ENCODE results near the gene LYRM9.
A peak's percentile ranks its signal among the peaks of the same experiment; 100 is the strongest.
"Not testable (repeated sequence)": the region's sequence is repeated elsewhere in the genome, so short reads cannot be mapped to it uniquely, and the experiment has no call there.

The LYRM9 gene

DNA sequence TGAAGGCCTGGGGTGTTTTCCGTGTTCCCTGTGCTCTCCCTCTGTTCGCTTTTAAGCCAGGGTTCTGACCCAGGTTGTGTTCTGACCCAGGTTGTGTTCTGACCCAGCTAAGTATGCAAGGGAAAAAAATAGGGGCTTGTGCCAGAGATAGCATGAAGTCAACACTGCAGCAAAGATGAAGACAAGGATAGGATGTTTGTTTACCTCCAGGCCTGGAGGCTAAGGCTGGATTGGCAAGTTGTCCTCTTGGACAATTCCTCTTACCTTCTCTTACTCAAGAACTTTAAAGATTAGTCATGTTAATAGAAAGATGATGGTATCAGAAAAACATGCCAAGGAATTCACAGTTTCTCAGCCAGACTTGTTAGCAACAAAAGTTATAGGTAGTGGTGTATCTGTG is 19.4 kb downstream of the LYRM9 start:
- DNase-seq (ENCODE audit: low read depth in 3 of 3), result no peak

DNA sequence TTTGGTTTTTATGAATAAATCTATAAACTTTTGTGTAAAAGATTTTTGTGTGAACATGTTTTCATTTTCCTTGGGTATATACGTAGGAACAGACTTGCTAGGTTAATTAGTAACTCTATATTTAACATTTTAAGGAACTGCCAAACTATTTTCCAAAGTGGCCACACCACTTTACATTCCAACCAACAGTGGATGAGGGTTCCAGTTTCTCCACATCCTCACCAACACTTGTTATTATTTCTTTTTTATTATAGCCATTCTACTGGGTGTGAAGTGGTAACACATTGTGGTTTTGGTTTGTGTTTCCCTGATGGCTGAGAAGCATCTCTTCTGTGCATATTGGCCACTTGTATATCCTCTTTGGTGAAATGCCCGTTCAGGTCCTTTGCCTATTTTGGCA is 20.0 kb downstream of the LYRM9 start:
- DNase-seq (ENCODE audit: low read depth in 3 of 3), result no peak

DNA sequence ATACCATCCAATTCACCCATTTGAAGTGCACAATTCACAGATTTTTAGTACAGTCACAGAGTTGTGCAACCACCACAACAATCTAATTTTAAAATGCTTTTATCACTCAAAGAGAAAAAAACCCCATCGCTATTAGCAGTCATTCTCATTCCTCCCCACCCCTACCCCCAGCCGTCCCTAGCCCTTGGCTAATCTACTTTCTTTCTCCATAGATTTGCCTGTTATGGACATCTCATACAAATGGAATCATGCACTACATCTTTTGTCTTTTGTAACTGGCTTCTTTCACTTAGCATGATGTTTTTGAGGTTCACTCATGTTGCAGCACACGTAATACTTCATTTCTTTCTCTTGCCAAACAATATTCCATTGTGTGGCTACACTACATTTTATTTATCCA is 20.4 kb downstream of the LYRM9 start:
- no peak for DNase-seq (ENCODE audit: low read depth in 3 of 3)

DNA sequence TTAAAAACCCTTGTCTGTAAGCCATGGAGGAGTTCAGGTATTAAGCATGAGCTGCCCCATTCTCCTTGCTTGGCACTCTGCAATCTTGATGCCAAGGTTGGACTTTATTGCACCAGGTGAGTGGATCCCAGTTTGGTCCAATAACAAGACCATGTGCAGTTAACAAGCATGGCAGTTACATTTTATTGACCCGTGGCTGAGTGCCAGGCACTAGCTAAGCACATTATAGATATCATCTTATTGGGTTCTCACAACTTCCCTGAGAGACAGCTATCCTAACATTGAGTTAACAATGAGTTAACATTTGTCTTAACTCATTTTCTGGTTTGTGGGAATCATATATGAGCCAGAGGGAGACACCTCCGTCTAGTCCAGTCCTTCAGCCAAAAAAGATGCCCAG is 21.8 kb downstream of the LYRM9 start:
- no peak for DNase-seq (ENCODE audit: low read depth in 3 of 3)

DNA sequence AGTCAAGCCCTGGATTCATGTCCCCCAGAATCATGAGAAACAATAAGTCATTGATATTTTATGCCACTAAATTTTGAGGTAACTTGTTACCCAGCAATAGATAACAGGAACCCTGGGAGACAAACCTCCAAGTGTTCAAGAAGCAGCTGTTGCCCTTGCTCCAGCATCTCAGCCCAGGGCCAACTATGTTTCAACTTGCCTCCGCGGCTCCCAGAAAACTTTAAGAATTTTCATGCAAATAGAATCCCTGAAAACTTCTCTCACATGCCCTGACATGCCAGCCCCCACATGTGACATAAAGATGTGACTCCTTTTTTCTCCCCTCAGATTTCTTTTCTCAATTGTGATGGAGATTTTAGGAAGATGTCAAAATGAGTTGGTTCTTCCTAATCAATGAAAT is 22.8 kb downstream of the LYRM9 start:
- DNase-seq (ENCODE audit: low read depth in 3 of 3), result no peak

DNA sequence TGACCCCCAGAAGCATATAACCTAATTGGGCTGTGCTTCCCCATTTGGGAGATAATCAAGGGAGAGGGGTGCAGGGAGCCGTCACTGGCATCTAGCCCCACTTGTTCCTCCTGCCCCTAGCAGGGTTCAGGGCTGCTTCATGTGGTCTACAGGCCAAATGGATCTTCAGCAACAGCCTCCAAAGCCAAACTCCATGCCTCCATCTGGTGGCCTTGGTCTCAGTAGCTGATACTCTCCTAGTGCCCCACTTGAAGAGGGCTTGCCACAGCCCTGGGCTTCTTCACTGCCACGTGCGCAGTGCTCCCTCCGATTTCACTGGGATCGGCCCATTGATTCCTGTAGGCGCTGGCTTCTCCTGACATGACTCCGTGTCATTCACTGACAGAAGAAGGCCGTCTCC is 24.6 kb downstream of the LYRM9 start:
- DNase-seq (ENCODE audit: low read depth in 3 of 3), result no peak

DNA sequence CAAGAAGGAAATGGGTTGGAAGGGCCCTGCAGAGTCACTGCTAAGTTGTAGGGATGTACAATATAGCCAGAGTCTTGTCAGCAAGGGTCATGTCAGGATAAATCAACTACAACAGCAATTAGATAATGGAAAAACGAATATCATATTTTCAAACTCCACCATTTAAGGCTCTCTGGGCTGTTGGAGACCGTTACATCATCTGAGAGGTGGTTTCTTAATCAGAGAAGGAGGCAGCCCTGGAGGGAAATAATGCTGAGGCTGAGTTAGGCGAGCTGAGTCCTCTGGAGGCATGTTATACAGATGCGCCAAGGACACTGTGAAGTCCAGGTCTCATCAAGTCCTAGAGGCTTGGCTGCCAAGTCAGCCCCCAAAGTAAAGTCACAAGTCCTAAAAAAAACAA is 30.3 kb downstream of the LYRM9 start:
- DNase-seq (ENCODE audit: low read depth in 3 of 3), result no peak

DNA sequence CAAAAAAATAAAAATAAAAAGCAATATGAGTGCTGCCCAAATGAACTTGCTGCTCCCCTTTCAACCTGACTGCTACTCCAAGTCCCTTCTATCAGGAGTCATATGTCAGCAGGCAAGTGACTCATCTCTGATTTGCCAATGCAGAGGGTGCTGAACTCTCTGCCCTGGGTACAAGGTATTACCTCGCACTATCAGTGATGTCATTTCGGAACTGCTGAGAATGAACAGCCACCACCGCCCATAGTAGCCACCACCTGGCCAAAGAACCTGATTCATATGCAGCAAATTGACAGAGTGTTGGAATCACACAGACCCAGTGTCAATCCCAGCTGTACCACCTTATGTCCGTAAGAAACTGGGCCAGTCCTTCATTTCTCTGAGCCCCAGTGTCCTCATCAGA is 31.2 kb downstream of the LYRM9 start:
- no peak for DNase-seq (ENCODE audit: low read depth in 3 of 3)

DNA sequence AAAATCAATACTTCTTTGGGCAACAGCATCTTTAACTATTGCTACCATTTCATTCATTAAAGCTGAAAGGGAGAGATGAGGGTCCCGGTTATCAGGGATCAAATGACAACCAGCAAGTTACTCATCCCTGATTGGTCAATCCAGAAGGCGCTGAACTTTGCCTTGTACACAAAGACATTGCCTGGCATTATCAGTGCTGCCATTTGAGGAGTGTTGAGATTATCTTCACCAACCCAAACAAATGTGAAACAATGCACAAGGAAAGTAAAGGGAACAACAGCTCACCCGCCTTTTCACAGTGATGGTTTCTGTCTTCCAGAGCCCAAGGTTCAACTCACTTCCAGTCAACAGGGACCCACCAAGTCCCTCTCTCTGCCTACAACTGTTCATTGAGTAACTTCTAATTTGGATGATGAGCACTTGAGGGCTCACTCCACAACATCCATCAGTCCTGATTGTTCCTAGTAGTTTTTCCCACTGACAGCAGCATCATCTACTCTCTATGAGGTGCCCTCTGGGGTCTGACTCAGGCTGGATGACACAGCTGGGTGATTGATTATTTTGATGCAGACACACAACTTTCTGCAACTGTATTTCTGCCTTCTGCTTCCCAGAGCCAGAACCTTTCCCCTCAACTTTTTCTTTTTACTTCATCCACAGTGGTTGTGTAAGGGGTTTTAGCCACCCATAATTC is 32.0 kb downstream of the LYRM9 start:
- DNase-seq (ENCODE audit: low read depth in 3 of 3), result no peak

DNA sequence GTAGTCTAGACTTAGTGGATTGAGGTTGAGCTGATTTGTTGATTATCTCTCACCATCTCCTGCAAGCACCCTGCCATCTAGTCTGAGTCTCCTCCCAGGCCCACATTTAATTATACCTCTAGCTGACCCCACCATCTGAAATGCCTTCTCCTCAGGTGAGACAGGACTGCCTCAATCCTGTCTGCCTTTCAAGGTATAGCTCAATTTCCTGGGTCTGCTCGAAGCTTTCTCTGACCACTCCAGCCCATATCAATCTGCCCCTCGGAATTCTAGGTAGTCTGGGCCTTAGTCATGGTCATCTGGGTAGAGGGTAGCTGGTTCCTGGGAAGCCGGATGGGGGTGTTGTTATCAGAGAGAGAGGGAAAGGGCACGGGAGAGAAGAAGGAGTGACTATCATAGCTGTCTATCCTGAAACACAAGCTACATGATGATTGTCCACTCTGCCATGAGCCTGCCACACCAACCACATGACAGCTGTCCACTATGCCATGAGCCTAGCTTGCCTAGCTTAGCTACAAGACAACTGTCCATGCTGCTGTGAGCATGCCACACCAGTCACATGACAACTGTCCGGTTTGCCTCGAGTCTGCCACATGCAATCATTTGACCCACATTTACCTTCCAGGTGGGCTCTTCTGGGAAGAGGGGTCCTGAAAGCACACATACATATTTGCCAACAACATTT is 34.4 kb downstream of the LYRM9 start:
- DNase-seq (ENCODE audit: low read depth in 3 of 3), result no peak

DNA sequence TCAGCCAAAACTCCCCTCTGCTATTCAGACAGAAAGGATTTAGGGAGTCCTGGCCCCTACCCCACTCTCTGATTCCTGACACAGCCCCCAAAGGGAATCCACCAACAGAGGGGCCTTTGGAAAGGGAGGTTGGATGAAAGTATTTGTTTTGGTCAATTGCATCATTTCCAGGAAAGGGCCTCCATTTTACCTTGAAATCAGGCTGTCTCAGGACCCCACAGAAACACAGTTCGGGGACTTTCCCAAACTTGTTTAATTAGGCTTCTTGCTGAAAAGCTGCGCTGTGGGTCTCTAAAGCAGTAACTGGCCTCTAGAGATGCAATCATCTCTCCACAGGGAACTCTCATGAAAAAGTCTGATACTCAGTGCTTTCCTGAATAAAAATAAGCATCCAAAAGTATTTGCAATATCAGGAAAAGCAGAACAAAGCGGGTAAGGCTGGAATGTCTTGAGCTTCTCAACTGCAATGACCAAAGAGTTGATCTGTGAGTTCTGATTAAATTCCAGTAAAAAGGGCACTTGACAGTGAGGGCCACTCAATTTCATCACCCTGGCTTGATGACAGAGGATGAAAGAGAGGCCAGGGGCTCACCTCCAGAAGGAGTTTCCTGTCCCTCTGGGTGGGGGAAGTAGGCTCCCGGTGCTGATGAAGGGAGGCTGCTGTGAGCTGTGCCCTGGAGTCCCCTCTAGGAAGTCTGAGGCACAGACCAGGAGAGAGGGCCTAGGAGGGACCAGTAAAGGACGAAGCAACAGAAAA is 36.3 kb downstream of the LYRM9 start:
- no peak for DNase-seq (ENCODE audit: low read depth in 3 of 3)

DNA sequence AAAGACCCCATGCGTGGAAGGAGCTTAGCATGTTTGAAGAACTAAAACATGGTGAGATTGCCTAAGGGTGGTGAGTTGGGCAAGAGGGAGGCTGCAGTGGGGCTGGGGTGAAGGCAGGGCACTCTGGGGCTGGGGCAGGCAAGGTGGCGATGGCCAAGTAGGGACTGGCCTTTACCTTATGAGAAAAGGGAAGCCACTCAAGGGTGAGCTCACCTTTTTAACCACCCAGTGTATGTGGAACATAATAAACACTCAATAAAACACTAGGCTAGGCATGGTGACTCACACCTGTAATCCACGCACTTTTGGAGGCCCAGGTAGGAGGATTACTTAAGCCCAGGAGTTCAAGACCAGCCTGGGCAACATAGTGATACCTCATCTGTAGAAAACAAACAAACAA is 37.7 kb downstream of the LYRM9 start:
- no peak for DNase-seq (ENCODE audit: low read depth in 3 of 3)

DNA sequence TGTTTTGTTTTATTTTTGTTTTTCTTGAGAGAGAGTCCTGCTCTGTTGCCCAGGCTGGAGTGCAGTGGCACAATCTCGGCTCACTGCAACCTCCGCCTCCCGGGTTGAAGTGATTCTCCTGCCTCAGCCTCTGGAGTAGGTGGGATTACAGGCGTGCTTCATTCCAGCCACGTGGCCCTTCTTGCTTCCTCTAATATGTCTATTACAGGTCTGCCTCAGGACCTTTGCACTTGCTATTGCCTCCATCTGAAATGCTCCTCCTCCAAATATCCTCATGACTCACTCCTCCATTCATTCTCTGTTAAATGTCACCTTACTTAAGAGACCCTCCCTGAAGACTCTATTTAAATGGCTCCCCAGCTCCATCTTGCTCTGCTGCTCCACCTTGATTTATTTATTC is 39.0 kb downstream of the LYRM9 start:
- no peak for DNase-seq (ENCODE audit: low read depth in 3 of 3)

DNA sequence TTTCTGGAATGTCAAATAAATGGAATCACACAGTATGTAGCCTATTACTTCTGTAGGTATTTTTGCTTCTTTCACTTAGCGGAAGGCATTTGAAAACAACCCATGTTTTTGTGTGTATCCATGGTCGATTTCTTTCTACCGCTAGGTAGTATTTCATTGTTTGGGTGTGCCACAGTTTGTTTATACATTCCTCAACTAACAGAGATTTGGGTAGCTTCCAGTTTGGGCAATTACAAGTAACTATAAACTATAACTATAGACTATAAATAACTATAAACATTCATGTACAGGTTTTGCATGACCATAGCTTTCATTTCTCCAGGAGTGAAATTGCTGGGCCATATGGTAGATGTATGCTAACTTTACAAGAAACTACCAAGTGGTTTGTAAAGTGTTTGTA is 40.1 kb downstream of the LYRM9 start:
- DNase-seq (ENCODE audit: low read depth in 3 of 3), result no peak

DNA sequence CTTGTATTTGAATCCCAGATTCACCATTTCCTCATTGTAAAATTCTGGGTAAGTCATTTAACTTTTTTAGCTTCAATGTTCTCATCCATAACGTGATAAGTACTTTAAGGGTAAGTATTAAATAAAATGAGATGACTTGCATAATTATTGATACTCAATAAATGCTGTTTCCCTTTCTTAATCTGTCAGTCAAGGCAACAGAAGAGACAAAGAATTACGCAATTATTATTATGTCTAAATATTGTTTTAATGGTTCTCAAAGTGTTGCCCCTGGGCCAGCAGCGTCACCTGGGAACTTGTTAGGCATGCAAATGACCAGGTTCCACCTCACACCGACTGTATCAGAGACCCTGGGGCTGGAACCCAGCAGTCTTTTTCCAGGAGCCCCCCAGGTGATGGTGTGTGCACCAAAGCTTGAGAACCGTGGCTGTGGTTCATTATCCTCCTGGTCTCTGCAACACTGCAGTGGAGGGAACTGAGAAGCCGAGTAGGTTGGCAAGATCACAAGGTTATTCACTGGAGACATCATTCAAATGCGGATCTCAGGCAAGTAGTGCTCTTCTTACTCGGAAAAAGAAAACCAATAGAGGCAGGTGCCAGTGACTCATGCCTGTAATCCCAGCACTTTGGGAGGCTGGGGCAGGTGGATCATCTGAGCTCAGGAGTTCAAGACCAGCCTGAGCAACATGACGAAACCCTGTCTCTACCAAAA is 43.5 kb downstream of the LYRM9 start:
- no peak for DNase-seq (ENCODE audit: low read depth in 3 of 3)

DNA sequence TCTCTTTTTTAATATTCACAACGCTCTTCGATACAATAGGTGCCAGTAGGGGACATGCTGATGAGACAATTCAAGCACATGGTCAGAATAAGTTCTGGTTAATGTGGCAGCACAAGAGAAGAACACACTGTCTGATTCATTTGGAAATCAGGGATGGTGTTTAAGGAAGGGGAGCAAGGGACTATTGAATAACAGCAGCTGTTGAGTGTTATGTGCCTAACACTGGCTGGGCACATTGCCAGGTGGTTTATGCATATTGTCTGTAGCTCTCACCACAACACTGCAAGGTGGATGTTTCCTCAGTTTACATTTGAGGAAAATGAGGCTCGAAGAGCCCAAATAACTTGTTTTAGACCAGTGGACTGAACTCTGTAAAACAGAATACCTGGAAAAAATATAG is 44.2 kb downstream of the LYRM9 start:
- no peak for DNase-seq (ENCODE audit: low read depth in 3 of 3)

DNA sequence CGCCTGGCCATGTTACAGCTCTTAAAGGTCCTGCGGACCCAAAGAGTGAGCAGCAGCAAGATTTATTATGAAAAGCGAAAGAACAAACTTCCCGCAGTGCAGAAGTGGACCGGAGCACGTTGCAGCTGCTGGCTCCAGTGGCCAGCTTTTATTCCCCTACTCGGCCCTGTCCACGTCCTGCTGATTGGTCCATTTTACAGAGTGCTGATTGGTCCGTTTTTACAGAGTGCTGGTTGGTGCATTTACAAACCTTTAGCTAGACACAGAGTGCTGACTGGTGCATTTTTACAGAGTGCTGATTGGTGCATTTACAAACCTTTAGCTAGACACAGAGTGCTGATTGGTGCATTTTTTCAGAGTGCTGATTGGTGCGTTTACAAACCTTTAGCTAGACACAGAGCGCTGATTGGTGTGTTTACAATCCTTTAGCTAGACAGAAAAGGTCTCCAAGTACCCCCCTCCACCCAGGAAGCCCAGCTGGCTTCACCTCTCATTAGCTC is 46.3 kb downstream of the LYRM9 start:
- not testable (repeated sequence) for DNase-seq (ENCODE audit: low read depth in 3 of 3)

DNA sequence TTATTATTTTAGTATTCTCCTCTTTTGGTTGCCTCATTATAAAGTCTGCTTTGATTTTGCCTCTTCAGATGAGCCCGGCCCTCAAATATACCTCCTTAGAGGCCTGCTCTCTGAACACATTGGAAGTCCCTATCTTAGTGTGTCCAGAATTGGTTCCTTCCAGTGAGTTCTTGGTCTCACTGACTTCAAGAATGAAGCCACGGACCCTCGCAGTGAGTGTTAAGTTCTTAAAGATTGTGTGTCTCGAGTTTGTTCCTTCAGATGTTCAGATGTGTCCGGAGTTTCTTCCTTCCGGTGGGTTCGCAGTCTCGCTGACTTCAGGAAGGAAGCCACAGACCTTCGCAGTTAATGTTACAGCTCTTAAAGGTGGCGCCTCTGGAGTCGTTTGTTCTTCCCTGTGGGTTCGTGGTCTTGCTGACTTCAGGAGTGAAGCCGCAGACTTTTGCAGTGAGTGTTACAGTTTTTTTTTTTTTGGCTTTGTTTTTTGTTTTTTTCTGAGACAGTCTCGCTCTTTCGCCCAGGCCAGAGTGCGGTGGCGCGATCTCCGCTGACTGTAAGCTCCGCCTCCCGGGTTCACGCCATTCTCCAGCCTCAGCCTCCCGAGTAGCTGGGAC is 47.0 kb downstream of the LYRM9 start:
- peak in 1 of 3 donors; percentile 10 for DNase-seq (ENCODE audit: low read depth in 3 of 3)

DNA sequence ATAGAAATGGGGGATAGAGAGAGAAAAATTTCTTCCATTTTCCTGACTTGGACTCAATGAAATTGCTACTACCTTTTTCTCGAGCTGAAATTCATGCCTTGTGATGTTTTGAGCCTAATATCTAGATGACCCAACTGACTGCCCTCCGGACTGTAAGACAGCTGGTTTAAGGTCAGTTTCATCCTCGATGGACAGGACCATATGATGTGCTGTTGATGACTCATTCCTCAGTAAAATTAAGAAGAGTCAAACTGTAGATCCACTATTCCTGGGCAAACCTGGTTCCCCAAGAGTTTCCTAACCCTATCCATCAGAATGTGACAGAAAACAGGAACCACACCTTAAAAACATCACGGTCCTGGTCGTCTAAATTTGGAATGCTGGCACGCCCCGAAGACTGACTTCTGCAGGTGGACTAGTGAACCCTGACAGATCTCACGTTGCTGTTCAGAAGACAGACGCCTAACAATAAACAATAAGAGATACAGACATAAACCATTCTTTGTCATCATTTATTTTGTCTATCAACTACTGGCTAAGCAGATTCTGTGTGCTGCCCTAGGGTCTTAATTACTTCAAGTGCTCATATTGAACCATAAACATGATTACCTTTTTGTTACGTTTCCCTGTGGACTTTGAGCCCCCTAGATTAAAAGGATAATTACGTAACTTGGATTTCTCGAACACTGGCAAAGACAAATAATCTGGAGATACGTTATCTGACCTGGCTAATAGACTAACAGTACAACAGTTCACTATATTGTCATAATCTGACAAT is 47.7 kb downstream of the LYRM9 start:
- DNase-seq (ENCODE audit: low read depth in 3 of 3), result no peak

DNA sequence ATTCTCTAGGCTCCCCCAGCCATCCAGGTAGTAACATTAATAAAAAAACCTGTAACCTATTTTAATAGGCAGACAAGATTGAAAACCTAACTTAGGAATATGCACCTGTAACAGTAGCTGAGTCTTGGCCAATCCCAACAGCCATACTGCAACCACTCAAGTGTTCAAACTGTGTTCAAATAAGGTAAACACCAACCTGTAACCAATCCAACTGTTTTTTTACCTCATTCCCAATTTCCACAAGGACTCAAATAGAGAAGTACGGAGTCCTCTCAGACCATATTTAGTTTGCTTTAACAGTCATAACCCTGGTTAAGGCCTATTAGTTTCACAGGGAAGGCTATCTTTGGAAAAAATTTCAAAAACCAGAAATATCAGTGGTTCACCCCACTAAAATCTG is 52.5 kb downstream of the LYRM9 start:
- no peak for DNase-seq (ENCODE audit: low read depth in 3 of 3)

DNA sequence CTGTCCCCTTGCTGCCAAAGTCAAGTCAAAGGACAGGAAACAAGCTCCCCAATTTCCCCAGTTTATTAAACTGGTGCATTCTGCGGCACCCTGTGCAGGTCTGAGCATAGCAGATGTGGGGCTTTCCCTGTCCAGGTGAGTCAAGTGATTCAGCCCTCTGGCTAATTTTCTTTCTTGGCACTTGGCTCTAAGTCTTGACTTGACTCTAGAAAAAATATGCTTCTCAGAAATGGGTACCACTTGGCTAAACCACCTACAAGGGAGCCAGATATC is 52.8 kb downstream of the LYRM9 start:
- not testable (repeated sequence) for DNase-seq (ENCODE audit: low read depth in 3 of 3)
